ENCODE results near the gene TNS4.

The TNS4 gene

DNA sequence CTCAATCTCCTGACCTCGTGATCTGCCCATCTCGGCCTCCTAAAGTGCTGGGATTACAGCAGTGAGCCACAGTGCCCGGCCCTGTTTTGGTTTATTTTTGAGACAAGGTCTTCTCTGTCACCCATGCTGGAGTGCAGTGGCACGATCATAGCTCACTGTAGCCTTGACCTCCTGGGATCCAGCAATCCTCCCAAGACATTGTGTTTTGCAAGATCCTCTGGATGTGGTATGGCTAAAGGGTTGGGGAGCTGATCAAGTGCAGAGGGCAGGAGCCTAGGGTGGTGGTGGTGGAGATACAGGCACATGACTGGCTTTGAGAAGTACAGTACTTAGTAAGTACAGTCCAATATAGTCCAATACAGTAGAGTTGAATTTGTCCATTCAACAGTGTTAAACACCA is 16.6 kb upstream of the TNS4 start:
- DNase-seq (ENCODE audit: low read depth in 3 of 3): no peak

- no peak for DNase-seq (ENCODE audit: low read depth in 3 of 3)
Observed at GRCh38 chr17:40517286-40517662, 15.9 kb upstream of the TNS4 start.

GRCh38 chr17:40516581-40517285 is 15.3 kb upstream of the TNS4 start:
- peak in 2 of 3 experiments; percentile 37 to 52 for DNase-seq (ENCODE audit: low read depth in 3 of 3)

- DNase-seq (ENCODE audit: low read depth in 3 of 3): peak in 1 of 3 experiments; percentile 57
Observed at GRCh38 chr17:40515491-40516041, 14.1 kb upstream of the TNS4 start.

- DNase-seq (ENCODE audit: low read depth in 3 of 3): no peak
Observed at GRCh38 chr17:40515011-40515410, 13.6 kb upstream of the TNS4 start.

DNA sequence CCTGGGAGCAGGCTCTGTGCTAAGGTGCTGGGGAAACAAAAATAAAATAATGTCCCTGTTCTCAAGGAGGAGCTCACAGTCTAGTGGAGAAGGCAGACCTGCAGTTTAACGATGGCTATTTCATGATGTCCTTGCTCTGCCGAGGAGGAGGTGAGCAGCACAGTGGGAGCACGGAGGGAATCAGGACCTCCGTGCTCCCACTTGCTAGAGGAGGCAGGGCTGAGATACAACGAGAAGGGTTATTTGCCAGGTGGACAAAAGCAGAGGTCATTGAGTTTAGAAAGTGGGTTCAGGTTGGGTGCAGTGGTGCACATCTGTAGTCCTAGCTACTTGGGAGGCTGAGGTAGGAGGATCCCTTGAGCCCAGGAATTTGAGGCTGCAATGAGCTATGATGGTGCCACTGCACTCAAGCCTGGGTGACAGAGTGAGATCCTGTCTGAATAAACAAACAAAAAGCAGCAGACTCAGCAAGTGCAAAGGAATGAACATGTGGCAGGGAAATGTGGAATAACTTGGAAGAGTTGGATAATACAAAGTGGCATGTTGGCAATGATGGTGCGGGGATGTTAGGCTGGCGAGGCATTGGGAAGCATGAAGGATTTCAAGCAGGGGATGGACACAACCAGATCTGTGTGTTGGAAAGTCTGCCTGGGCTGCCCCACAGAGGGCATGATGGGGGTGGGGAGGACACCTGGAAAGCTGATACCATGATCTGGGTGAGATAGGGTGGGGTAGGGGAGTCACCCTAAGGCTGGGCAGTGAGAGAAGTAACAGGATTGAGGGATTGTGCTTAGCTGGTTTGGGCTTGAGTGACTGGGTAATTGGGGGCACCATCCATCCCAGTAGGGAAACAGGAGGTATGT is 12.8 kb upstream of the TNS4 start:
- no peak for DNase-seq (ENCODE audit: low read depth in 3 of 3)

DNA sequence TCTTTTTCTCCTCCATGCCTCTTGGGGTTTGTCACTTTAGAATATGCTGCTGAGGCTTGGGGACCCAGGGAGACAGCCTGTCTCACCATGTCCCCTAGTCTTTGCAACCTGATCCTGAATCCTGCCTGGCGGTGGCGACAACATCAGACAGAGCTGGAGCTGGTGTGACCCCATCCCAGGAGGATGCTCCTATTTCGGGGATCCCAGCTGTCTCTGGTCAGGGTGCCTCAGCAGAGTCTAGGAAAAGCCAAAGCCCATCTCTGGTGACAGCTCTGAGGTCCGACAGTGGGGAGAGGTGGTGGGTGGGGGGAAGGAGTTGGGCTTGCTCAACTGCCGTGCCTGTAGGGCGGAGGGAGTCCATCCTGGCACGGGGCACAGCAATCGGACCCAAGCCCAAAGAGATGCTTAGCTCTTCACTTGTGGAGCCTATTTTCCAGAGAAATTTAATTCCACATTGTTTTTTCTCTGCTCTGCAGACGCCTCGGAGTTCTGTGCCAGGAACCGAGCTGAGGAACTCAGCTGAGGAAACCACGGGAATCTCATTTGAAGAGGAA is 10.3 kb upstream of the TNS4 start:
- no peak for DNase-seq (ENCODE audit: low read depth in 3 of 3)

DNA sequence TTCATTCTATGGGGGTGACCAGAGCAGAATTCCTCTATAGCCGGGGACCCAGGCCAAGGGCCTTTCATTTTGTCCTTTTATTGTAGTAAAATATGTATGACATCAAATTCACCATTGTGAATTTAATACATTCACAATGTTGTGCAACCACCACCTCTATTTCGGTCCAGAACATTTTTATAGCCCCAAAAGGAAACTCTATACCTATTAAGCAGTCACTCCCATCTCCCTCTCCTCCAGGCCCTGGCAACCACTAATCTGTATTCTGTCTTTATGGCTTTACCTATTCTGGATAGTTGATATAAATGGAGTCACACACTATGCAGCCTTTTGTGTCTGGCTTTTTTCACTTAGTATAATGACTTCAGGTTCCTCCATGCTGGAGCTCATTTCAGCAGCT is 9.7 kb upstream of the TNS4 start:
- DNase-seq (ENCODE audit: low read depth in 3 of 3): no peak

DNA sequence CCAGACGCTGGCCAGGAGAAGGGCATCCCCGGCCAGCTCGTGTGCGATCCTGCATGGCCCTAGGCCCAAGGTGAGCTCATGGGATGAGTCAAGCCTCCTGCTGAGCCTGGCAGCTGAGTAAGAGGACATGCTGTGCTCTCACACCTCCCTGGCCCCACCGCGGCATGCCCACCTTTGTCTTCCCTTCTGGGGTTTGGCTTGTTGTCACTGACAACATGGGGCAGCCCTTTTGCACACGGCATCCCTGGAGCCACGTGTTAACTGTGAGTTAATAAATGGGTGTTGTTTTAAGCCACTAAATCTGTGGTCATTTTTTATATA is 8.9 kb upstream of the TNS4 start:
- no peak for DNase-seq (ENCODE audit: low read depth in 3 of 3)

- DNase-seq (ENCODE audit: low read depth in 3 of 3): no peak
Observed at GRCh38 chr17:40509626-40510327, 8.4 kb upstream of the TNS4 start.

DNA sequence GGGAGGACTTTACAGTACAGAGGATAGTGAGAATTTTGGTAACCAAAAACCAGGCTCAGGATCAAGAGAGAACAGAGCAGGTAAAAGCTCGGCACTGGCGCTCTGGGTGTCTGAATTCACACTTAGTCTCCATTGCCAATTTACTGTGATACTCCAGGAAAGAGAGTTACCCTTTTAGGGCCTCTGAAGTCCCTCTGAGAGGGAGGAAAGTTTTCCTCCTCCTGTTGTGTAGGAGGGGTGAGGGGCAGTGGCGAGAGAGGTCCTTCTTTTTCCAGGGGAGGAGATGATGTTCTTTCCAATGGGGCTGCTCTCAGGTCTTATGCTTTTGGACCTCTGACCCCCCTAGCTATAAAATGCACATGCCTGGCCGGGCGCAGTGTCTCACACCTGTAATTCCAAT is 5.4 kb upstream of the TNS4 start:
- DNase-seq (ENCODE audit: low read depth in 3 of 3): no peak

DNA sequence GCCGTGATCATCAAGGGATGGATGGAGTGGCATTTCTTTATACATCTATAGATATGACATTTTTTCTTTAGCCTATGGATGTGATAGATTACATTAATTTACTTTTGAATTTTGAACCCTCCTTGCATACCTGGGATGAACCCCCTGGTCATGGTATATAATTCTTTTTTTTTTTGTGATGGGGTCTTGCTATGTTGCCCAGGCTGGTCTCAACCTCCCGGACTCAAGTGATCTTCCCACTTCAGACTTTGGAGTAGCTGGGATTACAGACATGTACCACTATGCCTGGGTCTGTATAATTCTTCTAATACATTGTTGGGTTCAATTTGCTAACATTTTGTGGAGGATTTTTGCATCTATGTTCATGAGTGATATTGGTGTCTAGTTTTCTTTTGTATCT is 1.7 kb upstream of the TNS4 start:
- no peak for DNase-seq (ENCODE audit: low read depth in 3 of 3)

- no peak for DNase-seq (ENCODE audit: low read depth in 3 of 3)
Observed at GRCh38 chr17:40502716-40503115, 1.3 kb upstream of the TNS4 start.

- DNase-seq (ENCODE audit: low read depth in 3 of 3): no peak
Observed at GRCh38 chr17:40500709-40501108, 714 bp downstream of the TNS4 start.

DNA sequence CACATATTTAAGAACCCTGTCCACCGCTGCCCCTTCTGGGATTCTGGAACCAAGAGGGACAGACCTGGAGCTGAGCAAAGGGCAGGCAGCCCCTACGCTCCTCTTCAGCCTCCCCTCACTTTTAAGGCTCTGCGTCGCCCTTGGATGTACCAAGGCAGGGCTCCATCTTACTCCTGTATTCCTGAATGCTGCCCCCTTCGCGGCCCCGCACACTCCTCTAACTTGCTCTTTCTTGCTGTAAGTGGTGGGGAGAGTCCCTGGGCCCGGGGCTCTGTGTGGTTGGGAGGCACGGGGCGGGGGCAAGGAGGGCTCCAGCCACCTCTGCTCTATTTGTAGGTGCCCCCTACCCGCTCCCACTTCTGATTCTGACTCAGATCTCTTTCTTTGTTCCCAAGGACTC is 1.2 kb downstream of the TNS4 start:
- DNase-seq (ENCODE audit: low read depth in 3 of 3): no peak

- DNase-seq (ENCODE audit: low read depth in 3 of 3): no peak
Observed at GRCh38 chr17:40499551-40500189, 1.8 kb downstream of the TNS4 start.

GRCh38 chr17:40498281-40499084 is 2.9 kb downstream of the TNS4 start:
- DNase-seq (ENCODE audit: low read depth in 3 of 3): no peak

GRCh38 chr17:40497695-40498094 is 3.7 kb downstream of the TNS4 start:
- DNase-seq (ENCODE audit: low read depth in 3 of 3): no peak

GRCh38 chr17:40496634-40497420 is 4.6 kb downstream of the TNS4 start:
- DNase-seq (ENCODE audit: low read depth in 3 of 3): no peak

DNA sequence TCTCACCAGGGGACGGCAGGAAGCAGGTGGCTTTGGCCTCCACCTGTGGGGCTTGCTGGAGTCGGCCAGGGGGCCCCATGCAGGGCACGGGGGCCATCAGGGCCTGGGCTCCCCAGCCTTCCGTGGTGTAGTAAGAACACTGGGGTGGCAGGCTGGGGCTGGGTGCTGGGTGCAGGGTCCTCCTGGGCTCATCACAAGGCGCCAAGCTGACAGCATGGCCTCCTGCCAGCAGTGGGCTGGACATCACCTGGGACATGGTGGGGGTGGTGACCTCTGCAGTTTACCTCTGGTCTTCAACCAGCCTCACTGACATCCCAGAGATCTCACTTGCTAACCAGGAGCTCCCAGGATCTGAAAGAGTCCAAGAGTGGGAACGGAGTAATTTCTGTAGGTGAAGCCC is 5.3 kb downstream of the TNS4 start:
- DNase-seq (ENCODE audit: low read depth in 3 of 3): no peak

Data from stimulated activated CD4-positive, alpha-beta T cell treated with anti-CD3 and anti-CD28 coated beads, TNF-alpha, amount 100 ng/mL, for 24 hours (primary cell).